HepG2 (cell line): Measurements from ENCODE around the gene POU2F2. TPM values are rescaled to one million over a fixed set of nuclear protein-coding genes. Genes with fewer than 3 reads are reported as not detected.

Experiments used
- ATAC-seq: fragments of 200-7000 bp; cut with Tn5 transposase; 3 replicates; pipeline ENCODE4 v1.9.1; 2020; ENCODE audit warnings: mild to moderate bottlenecking, moderate library complexity
- BruUV-seq: library from RNA; stranded (reverse); fragments of 400-500 nt; replicated peaks from 2 replicates; lab custom pipeline; 2021; lab: Mats Ljungman, UMichigan
- CTCF ChIA-PET: fragments of 300-600 bp; formaldehyde crosslinking; extraction: SDS; loops from one replicate; lab custom pipeline; 2021; ENCODE audit warnings: low total read pairs, inconsistent platforms, low intra/inter-chr PET ratio; lab: Yijun Ruan, JAX
- POLR2A ChIA-PET: fragments of 350-600 bp; sonication (Branson Sonifier 250); formaldehyde crosslinking; loops from one replicate; lab custom pipeline; 2020; ENCODE audit warnings: antibody characterized with exemption, inconsistent platforms; lab: Yijun Ruan, JAX
- DNase-seq: peaks from one replicate; pipeline ENCODE4 v3.0.0-alpha.2; 2015; ENCODE audit warnings: low spot score
- FAIRE-seq: peaks from 3 replicates; lab custom pipeline; 2011; peaks lifted over from hg19 to GRCh38; lab: Jason Lieb, UNC
- H2AFZ ChIP-seq: one replicate; pipeline ENCODE4 v1.6.1; 2011; ENCODE audit warnings: low read length, inconsistent platforms
- H3K27ac ChIP-seq: fragments of 300-600 bp; 3 replicates; pipeline ENCODE4 v1.8.0; 2011; ENCODE audit warnings: mixed run types, mild to moderate bottlenecking, mixed read lengths, low read length, inconsistent platforms; ENCODE audit not compliant: insufficient read depth; ENCODE audit errors: extremely low read length
- H3K27me3 ChIP-seq, 2 experiments: fragments of 200-600 bp in 1 of 2; 2 replicates in 1 of 2; 3 replicates in 1 of 2; pipeline versions ENCODE4 v1.6.0 to v1.8.0; 2011; ENCODE audit warnings: low read length in 2 of 2, mild to moderate bottlenecking in 2 of 2, moderate library complexity in 2 of 2, inconsistent platforms in 1 of 2; ENCODE audit not compliant: insufficient read depth in 2 of 2, control insufficient read depth in 1 of 2
- H3K36me3 ChIP-seq, 2 experiments: fragments of 200-600 bp in 1 of 2; replicated peaks in 1 of 2; 2 replicates in 1 of 2; 3 replicates in 1 of 2; pipeline versions ENCODE4 v1.5.1 to v1.8.0; 2011; ENCODE audit warnings: low read length in 2 of 2, inconsistent platforms in 1 of 2; ENCODE audit not compliant: insufficient read depth in 2 of 2, control insufficient read depth in 1 of 2
- H3K4me1 ChIP-seq: 2 replicates; pipeline ENCODE4 v1.5.1; 2012; ENCODE audit warnings: low read length, inconsistent platforms; ENCODE audit not compliant: insufficient read depth
- H3K4me2 ChIP-seq: 2 replicates; pipeline ENCODE4 v1.6.0; 2011; ENCODE audit warnings: low read depth, low read length, inconsistent platforms
- H3K4me3 ChIP-seq, 3 experiments: fragments of 200-600 bp in 1 of 3; sonication (generic), shearing (Covaris generic) in 1 of 3; replicated peaks in 1 of 3; 2 replicates each; pipeline ENCODE4 v1.5.1; 2011 to 2016; ENCODE audit warnings: low read length in 3 of 3, inconsistent platforms in 2 of 3, low read depth in 2 of 3, mild to moderate bottlenecking in 2 of 3, control low read depth in 1 of 3, mixed read lengths in 1 of 3; ENCODE audit not compliant: insufficient read depth in 1 of 3
- H3K79me2 ChIP-seq: one replicate; pipeline ENCODE4 v1.6.1; 2011; ENCODE audit warnings: low read length, inconsistent platforms; ENCODE audit not compliant: insufficient read depth
- H3K9ac ChIP-seq: 2 replicates; pipeline ENCODE4 v1.6.0; 2011; ENCODE audit warnings: mild to moderate bottlenecking, low read depth, low read length, inconsistent platforms; ENCODE audit not compliant: insufficient read depth
- H3K9me3 ChIP-seq: 2 replicates; pipeline ENCODE4 v1.5.1; 2012; ENCODE audit warnings: mild to moderate bottlenecking, low read length
- H4K20me1 ChIP-seq: 2 replicates; pipeline ENCODE4 v1.6.0; 2011; ENCODE audit warnings: inconsistent platforms, mild to moderate bottlenecking, low read length, moderate library complexity; ENCODE audit not compliant: insufficient read depth
- ATF4 ChIP-seq, 2 experiments: fragments of 450-650 bp in 1 of 2; sonication (generic) in 1 of 2; formaldehyde crosslinking; IDR thresholded peaks; 2 replicates each; pipeline versions ENCODE4 v1.5.0 to v1.8.0; 2020 to 2022; ENCODE audit warnings: mild to moderate bottlenecking in 1 of 2, missing genetic modification reagents in 1 of 2
- DDIT3 ChIP-seq: sonication (generic); formaldehyde crosslinking; IDR thresholded peaks from 2 replicates; pipeline ENCODE4 v1.4.0; 2020; ENCODE audit warnings: mild to moderate bottlenecking, missing genetic modification reagents
- JARID2 ChIP-seq: sonication (generic); formaldehyde crosslinking; IDR thresholded peaks from 2 replicates; pipeline ENCODE4 v1.8.1; 2023; ENCODE audit warnings: missing genetic modification reagents, inconsistent platforms; ENCODE audit not compliant: insufficient replicate concordance
- MXD3 ChIP-seq: IDR thresholded peaks from 2 replicates; pipeline ENCODE4 v1.6.1; 2016; ENCODE audit warnings: mild to moderate bottlenecking, missing biosample characterization, missing genetic modification reagents
- NCOA2 ChIP-seq: sonication (generic); formaldehyde crosslinking; IDR thresholded peaks from 2 replicates; pipeline ENCODE4 v1.8.0; 2022; ENCODE audit warnings: inconsistent platforms
- NFYC ChIP-seq: IDR thresholded peaks from 2 replicates; pipeline ENCODE4 v1.6.1; 2016; ENCODE audit warnings: missing genetic modification reagents, missing compliant biosample characterization
- SIX1 ChIP-seq: sonication (generic); formaldehyde crosslinking; IDR thresholded peaks from 2 replicates; pipeline ENCODE4 v1.4.0; 2020; ENCODE audit warnings: missing genetic modification reagents, borderline replicate concordance
- SOX6 ChIP-seq, 2 experiments: fragments of 450-650 bp in 1 of 2; sonication (generic) in 1 of 2; formaldehyde crosslinking in 1 of 2; IDR thresholded peaks; 2 replicates each; pipeline versions ENCODE4 v1.4.0 to v1.6.1; 2017 to 2020; ENCODE audit warnings: antibody characterized with exemption in 1 of 2, mild to moderate bottlenecking in 1 of 2, missing genetic modification reagents in 1 of 2
- SRF ChIP-seq: IDR thresholded peaks from 2 replicates; pipeline ENCODE4 v1.6.1; 2011; ENCODE audit warnings: mild to moderate bottlenecking, low read depth, low read length, moderate library complexity
- U2AF2 ChIP-seq: fragments of 200-400 bp; formaldehyde crosslinking; IDR thresholded peaks from 2 replicates; pipeline ENCODE4 v1.6.1; 2017; ENCODE audit warnings: low read depth, mild to moderate bottlenecking, low read length
- ZBTB44 ChIP-seq: sonication (generic); formaldehyde crosslinking; IDR thresholded peaks from 2 replicates; pipeline ENCODE4 v1.4.0; 2020; ENCODE audit warnings: missing genetic modification reagents
- ZC3H13 ChIP-seq: sonication (generic); formaldehyde crosslinking; IDR thresholded peaks from 2 replicates; pipeline ENCODE4 v1.8.1; 2023; ENCODE audit warnings: mild to moderate bottlenecking, missing genetic modification reagents, moderate library complexity
- ZNF619 ChIP-seq: sonication (generic); formaldehyde crosslinking; IDR thresholded peaks from 2 replicates; pipeline ENCODE4 v1.4.0; 2020; ENCODE audit warnings: mild to moderate bottlenecking, missing genetic modification reagents
- WGBS: methylation state at CpG from one replicate; pipeline ENCODE4 v1.1.6; 2017; ENCODE audit warnings: low lambda C conversion rate; 5-methylcytosine and 5-hydroxymethylcytosine counted together
- in situ Hi-C: cut with HindIII; loops from 2 replicates; pipeline ENCODE4 v1.10.0; 2017; ENCODE audit warnings: low pct_unique_long_range_greater_than_20kb; ENCODE audit not compliant: extremely low pct_ligation_motif_present
- intact Hi-C: fragments of 100-400 bp; cut with micrococcal nuclease; formaldehyde crosslinking; loops from one replicate; pipeline ENCODE4 v1.10.0; 2022; ENCODE audit not compliant: unreplicated experiment
- polyA plus RNA-seq, 8 experiments: library from polyadenylated mRNA; depleted of rRNA in 3 of 8; stranded (reverse) in 7 of 8; unstranded in 1 of 8; fragments of >200 nt; fragmentation: Illumina TruSeq in 4 of 8; extraction: Trizol in 4 of 8; gene quantifications; 2 replicates each; pipeline versions ENCODE4 v1.2.1 to v1.2.3, GENCODE V29; 2011 to 2016; ENCODE audit warnings: low read depth in 4 of 8, missing spikeins in 1 of 8, mixed read lengths in 1 of 8; ENCODE audit not compliant: insufficient read depth in 1 of 8
- total RNA-seq, 5 experiments: library from RNA; depleted of rRNA; stranded (reverse); fragments of >200 nt; fragmentation: Illumina TruSeq; extraction: Trizol; gene quantifications; 2 replicates each; pipeline ENCODE4 v1.2.3, GENCODE V29; 2016; ENCODE audit warnings: low read depth in 1 of 5
- TF ChIP-seq, protein P1 (sequence below): IDR thresholded peaks from 2 replicates; pipeline ENCODE4 v1.6.1; 2018; ENCODE audit warnings: missing genetic modification reagents
- TF ChIP-seq, protein P2 (sequence below): sonication (generic); formaldehyde crosslinking; IDR thresholded peaks from 2 replicates; pipeline ENCODE4 v1.5.0; 2020; ENCODE audit warnings: mild to moderate bottlenecking, missing genetic modification reagents, borderline replicate concordance

Gene POU2F2
- total and polyA plus RNA-seq, 2 of the 13 experiments (the other 11 are each of a cell fraction or from before 2014, with no cell fraction given), result 0.09 to 0.17 TPM

DNA sequence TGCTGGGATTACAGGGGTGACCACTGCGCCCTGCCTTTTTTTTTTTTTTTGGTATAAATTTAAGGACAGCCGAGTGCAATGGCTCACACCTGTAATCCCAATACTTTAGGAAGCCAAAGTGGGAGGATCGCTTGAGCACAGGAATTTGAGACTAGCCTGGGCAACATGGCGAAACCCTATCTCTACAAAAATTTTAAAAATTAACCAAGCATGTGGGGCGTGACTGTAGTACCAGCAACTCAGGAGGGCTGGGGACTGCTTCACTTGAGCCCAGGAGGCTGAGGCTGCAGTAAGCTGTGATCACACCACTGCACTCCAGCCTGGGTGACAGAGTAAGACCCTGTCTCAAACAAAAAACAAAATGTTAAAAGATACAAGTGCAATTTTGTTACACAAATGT is 34.8 kb downstream of the POU2F2 start:
- Histone ChIP-seq H4K20me1 (0 out of 2 replicates have a peak, but pooled peaks cover 2% of the 10 kb centered on the region), H2AFZ (no peak overlapping the region), H3K4me1 (no peaks in the 10 kb centered on the region), H3K36me3 (no peaks in the 10 kb centered on the region), H3K27me3 (peaks cover 0 to 7% of the 10 kb centered on the region in 2 experiments; a peak in 2 of 5 replicates), H3K4me2 (no peak overlapping the region), H3K9ac (no peak overlapping the region), H3K79me2 (no peaks in the 10 kb centered on the region), H3K9me3 (no peaks in the 10 kb centered on the region), H3K27ac (no peak overlapping the region), H3K4me3 (no peak overlapping the region)
- no peak for ATAC-seq
- CTCF ChIA-PET, result no interaction called here
- FAIRE-seq, result no peak
- in situ Hi-C loops, result no loop called here
- intact Hi-C loops, result no loop called here
- POLR2A ChIA-PET, result no interaction called here
- no TSS peak for BruUV-seq
- WGBS, result 3% methylated on average over 5 of the region's 5 CpGs
- no peak for DNase-seq
- TF ChIP-seq JARID2 (CRISPR knock-in tag), result no peak
- no peak for TF ChIP-seq MXD3 (CRISPR knock-in tag)
- no peak for TF ChIP-seq DDIT3
- TF ChIP-seq U2AF2, result no peak
- no peak for TF ChIP-seq NCOA2 (CRISPR knock-in tag)
- TF ChIP-seq, protein P1, sequence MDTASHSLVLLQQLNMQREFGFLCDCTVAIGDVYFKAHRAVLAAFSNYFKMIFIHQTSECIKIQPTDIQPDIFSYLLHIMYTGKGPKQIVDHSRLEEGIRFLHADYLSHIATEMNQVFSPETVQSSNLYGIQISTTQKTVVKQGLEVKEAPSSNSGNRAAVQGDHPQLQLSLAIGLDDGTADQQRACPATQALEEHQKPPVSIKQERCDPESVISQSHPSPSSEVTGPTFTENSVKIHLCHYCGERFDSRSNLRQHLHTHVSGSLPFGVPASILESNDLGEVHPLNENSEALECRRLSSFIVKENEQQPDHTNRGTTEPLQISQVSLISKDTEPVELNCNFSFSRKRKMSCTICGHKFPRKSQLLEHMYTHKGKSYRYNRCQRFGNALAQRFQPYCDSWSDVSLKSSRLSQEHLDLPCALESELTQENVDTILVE (CRISPR knock-in tag), result no peak
- no peak for TF ChIP-seq ATF4 (CRISPR knock-in tag; IDR thresholded peaks at IDR 0.05)
- no peak for TF ChIP-seq ZNF619 (CRISPR knock-in tag)
- TF ChIP-seq, protein P2, sequence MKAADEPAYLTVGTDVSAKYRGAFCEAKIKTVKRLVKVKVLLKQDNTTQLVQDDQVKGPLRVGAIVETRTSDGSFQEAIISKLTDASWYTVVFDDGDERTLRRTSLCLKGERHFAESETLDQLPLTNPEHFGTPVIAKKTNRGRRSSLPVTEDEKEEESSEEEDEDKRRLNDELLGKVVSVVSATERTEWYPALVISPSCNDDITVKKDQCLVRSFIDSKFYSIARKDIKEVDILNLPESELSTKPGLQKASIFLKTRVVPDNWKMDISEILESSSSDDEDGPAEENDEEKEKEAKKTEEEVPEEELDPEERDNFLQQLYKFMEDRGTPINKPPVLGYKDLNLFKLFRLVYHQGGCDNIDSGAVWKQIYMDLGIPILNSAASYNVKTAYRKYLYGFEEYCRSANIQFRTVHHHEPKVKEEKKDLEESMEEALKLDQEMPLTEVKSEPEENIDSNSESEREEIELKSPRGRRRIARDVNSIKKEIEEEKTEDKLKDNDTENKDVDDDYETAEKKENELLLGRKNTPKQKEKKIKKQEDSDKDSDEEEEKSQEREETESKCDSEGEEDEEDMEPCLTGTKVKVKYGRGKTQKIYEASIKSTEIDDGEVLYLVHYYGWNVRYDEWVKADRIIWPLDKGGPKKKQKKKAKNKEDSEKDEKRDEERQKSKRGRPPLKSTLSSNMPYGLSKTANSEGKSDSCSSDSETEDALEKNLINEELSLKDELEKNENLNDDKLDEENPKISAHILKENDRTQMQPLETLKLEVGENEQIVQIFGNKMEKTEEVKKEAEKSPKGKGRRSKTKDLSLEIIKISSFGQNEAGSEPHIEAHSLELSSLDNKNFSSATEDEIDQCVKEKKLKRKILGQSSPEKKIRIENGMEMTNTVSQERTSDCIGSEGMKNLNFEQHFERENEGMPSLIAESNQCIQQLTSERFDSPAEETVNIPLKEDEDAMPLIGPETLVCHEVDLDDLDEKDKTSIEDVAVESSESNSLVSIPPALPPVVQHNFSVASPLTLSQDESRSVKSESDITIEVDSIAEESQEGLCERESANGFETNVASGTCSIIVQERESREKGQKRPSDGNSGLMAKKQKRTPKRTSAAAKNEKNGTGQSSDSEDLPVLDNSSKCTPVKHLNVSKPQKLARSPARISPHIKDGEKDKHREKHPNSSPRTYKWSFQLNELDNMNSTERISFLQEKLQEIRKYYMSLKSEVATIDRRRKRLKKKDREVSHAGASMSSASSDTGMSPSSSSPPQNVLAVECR, result no peak
- no peak for TF ChIP-seq SRF
- TF ChIP-seq SIX1 (CRISPR knock-in tag), result no peak
- no peak for TF ChIP-seq ZC3H13 (CRISPR knock-in tag)
- TF ChIP-seq NFYC (CRISPR knock-in tag), result no peak
- no peak for TF ChIP-seq ZBTB44
- TF ChIP-seq SOX6 (IDR thresholded peaks at IDR 0.05), result no peak
- no peak for TF ChIP-seq SOX6 (CRISPR knock-in tag; IDR thresholded peaks at IDR 0.05)
